Measurements from ENCODE around the gene TBC1D10B. TPM values are rescaled to one million over a fixed set of nuclear protein-coding genes. Genes with fewer than 3 reads are reported as not detected.

TBC1D10B gene
- total and polyA plus RNA-seq, 2 of the 8 experiments (the other 6 are each of a cell fraction or from before 2014, with no cell fraction given): 15.4 to 28.6 TPM

DNA sequence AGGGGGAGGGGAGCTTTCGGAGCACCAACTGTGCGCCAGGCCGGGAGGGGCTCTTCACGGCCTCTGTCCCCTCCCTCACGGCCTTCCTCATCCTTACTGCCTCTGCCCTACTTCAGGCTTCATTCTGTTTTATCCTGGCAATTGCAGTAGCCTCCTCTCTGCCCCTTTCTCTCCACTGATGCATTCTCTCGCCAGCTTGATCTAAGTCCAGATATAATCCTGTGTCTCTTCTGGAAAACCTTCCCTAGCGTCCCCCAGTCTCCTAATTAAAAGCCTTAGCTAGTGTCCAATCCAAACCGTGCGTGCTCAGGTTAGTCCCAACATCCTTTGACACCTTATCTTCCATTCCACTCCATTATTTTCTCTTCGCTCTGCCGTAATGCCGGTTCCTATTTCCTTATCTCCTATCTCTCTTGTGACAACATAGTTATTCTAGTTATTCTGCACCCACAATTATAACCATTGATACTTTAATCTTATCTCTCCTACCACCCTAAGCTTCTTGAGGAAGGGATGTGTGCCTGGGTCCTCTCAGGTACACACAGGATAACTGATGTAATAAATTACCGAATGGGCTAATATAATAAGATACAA lies 25.8 kb upstream of the TBC1D10B start (continued):
- no peak for TF ChIP-seq CHD7 (IDR thresholded peaks at IDR 0.05; ENCODE audit: insufficient replicate concordance, low read length)
- TF ChIP-seq SIN3A (conservative IDR thresholded peaks at IDR 0.05 in 1 of 2, IDR thresholded peaks at IDR 0.05 in 1 of 2; ENCODE audit: low read depth in 1 of 2, low read length in 2 of 2): 0 out of 4 replicates have a peak, but pooled peaks of 1 of the 2 experiments have one; percentile 11
